ENCODE data around the gene ZMYND19. TPM values are rescaled to one million over a fixed set of nuclear protein-coding genes. Genes with fewer than 3 reads are reported as not detected.
A peak's percentile ranks its signal among the peaks of the same experiment; 100 is the strongest.

The ZMYND19 gene
- total and polyA plus RNA-seq, 2 of the 8 experiments (the other 6 are each of a cell fraction or from before 2014, with no cell fraction given) = 42.4 to 58.7 TPM

GRCh38 chr9:137578518-137579258, 11.6 kb downstream of the ZMYND19 start, which contains the start of gene DPH7 (continued):
- TF ChIP-seq, protein P1, sequence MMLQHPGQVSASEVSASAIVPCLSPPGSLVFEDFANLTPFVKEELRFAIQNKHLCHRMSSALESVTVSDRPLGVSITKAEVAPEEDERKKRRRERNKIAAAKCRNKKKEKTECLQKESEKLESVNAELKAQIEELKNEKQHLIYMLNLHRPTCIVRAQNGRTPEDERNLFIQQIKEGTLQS (IDR thresholded peaks at IDR 0.05; ENCODE audit: insufficient read depth, low read depth, low read length) = 0 out of 2 replicates have a peak, but pooled peaks have one; percentile 8
- TF ChIP-seq, protein P2, sequence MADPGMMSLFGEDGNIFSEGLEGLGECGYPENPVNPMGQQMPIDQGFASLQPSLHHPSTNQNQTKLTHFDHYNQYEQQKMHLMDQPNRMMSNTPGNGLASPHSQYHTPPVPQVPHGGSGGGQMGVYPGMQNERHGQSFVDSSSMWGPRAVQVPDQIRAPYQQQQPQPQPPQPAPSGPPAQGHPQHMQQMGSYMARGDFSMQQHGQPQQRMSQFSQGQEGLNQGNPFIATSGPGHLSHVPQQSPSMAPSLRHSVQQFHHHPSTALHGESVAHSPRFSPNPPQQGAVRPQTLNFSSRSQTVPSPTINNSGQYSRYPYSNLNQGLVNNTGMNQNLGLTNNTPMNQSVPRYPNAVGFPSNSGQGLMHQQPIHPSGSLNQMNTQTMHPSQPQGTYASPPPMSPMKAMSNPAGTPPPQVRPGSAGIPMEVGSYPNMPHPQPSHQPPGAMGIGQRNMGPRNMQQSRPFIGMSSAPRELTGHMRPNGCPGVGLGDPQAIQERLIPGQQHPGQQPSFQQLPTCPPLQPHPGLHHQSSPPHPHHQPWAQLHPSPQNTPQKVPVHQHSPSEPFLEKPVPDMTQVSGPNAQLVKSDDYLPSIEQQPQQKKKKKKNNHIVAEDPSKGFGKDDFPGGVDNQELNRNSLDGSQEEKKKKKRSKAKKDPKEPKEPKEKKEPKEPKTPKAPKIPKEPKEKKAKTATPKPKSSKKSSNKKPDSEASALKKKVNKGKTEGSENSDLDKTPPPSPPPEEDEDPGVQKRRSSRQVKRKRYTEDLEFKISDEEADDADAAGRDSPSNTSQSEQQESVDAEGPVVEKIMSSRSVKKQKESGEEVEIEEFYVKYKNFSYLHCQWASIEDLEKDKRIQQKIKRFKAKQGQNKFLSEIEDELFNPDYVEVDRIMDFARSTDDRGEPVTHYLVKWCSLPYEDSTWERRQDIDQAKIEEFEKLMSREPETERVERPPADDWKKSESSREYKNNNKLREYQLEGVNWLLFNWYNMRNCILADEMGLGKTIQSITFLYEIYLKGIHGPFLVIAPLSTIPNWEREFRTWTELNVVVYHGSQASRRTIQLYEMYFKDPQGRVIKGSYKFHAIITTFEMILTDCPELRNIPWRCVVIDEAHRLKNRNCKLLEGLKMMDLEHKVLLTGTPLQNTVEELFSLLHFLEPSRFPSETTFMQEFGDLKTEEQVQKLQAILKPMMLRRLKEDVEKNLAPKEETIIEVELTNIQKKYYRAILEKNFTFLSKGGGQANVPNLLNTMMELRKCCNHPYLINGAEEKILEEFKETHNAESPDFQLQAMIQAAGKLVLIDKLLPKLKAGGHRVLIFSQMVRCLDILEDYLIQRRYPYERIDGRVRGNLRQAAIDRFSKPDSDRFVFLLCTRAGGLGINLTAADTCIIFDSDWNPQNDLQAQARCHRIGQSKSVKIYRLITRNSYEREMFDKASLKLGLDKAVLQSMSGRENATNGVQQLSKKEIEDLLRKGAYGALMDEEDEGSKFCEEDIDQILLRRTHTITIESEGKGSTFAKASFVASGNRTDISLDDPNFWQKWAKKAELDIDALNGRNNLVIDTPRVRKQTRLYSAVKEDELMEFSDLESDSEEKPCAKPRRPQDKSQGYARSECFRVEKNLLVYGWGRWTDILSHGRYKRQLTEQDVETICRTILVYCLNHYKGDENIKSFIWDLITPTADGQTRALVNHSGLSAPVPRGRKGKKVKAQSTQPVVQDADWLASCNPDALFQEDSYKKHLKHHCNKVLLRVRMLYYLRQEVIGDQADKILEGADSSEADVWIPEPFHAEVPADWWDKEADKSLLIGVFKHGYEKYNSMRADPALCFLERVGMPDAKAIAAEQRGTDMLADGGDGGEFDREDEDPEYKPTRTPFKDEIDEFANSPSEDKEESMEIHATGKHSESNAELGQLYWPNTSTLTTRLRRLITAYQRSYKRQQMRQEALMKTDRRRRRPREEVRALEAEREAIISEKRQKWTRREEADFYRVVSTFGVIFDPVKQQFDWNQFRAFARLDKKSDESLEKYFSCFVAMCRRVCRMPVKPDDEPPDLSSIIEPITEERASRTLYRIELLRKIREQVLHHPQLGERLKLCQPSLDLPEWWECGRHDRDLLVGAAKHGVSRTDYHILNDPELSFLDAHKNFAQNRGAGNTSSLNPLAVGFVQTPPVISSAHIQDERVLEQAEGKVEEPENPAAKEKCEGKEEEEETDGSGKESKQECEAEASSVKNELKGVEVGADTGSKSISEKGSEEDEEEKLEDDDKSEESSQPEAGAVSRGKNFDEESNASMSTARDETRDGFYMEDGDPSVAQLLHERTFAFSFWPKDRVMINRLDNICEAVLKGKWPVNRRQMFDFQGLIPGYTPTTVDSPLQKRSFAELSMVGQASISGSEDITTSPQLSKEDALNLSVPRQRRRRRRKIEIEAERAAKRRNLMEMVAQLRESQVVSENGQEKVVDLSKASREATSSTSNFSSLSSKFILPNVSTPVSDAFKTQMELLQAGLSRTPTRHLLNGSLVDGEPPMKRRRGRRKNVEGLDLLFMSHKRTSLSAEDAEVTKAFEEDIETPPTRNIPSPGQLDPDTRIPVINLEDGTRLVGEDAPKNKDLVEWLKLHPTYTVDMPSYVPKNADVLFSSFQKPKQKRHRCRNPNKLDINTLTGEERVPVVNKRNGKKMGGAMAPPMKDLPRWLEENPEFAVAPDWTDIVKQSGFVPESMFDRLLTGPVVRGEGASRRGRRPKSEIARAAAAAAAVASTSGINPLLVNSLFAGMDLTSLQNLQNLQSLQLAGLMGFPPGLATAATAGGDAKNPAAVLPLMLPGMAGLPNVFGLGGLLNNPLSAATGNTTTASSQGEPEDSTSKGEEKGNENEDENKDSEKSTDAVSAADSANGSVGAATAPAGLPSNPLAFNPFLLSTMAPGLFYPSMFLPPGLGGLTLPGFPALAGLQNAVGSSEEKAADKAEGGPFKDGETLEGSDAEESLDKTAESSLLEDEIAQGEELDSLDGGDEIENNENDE (IDR thresholded peaks at IDR 0.05; ENCODE audit: insufficient replicate concordance, low read length) = no peak

All from H1 (cell line).